Loucy (cell line): ENCODE results near the gene DGCR2.
"Not testable (repeated sequence)": the region's sequence is repeated elsewhere in the genome, so short reads cannot be mapped to it uniquely, and the experiment has no call there.

Source experiments
- H2AFZ ChIP-seq: fragments of 200-600 bp; sonication (generic); 2 replicates; pipeline ENCODE4 v1.6.0; 2016; ENCODE audit warnings: antibody characterized with exemption, mild to moderate bottlenecking, low read length, moderate library complexity
- H3F3A ChIP-seq: fragments of 200-600 bp; 2 replicates; pipeline ENCODE4 v1.6.0; 2016; ENCODE audit warnings: antibody characterized with exemption, low read depth, mild to moderate bottlenecking
- H3K27me3 ChIP-seq: fragments of 200-600 bp; sonication (generic); 2 replicates; pipeline ENCODE4 v1.6.1; 2014; ENCODE audit warnings: low read length, mild to moderate bottlenecking; ENCODE audit not compliant: insufficient read depth, poor library complexity, severe bottlenecking
- H3K36me3 ChIP-seq: fragments of 200-600 bp; sonication (generic); 2 replicates; pipeline ENCODE4 v1.6.1; 2016; ENCODE audit warnings: low read length; ENCODE audit not compliant: insufficient read depth
- H3K4me1 ChIP-seq: fragments of 200-600 bp; sonication (generic); 2 replicates; pipeline ENCODE4 v1.5.1; 2014; ENCODE audit warnings: low read length, mild to moderate bottlenecking; ENCODE audit not compliant: insufficient read depth, poor library complexity, severe bottlenecking
- H3K4me2 ChIP-seq: fragments of 200-600 bp; sonication (generic); 2 replicates; pipeline ENCODE4 v1.6.0; 2014; ENCODE audit warnings: antibody characterized with exemption, low read length, low read depth, mild to moderate bottlenecking; ENCODE audit not compliant: poor library complexity, severe bottlenecking
- H3K4me3 ChIP-seq: fragments of 200-600 bp; sonication (generic); 2 replicates; pipeline ENCODE4 v1.5.1; 2014; ENCODE audit warnings: low read length, mild to moderate bottlenecking, mixed read lengths; ENCODE audit not compliant: poor library complexity, severe bottlenecking
- H3K79me2 ChIP-seq: fragments of 200-600 bp; sonication (generic); 2 replicates; pipeline ENCODE4 v1.6.1; 2014; ENCODE audit warnings: low read length; ENCODE audit not compliant: insufficient read depth
- H3K9ac ChIP-seq: fragments of 200-600 bp; sonication (generic); 2 replicates; pipeline ENCODE4 v1.6.0; 2014; ENCODE audit warnings: mild to moderate bottlenecking, low read depth, low read length, moderate library complexity; ENCODE audit not compliant: poor library complexity, severe bottlenecking
- H3K9me2 ChIP-seq: fragments of 200-600 bp; sonication (generic); replicated peaks from 2 replicates; pipeline ENCODE4 v1.6.1; 2016; ENCODE audit warnings: low read depth, low read length, mixed read lengths
- H3K9me3 ChIP-seq: fragments of 200-600 bp; sonication (generic); 2 replicates; pipeline ENCODE4 v1.6.1; 2014; ENCODE audit warnings: mild to moderate bottlenecking, antibody characterized with exemption, low read length, low read depth; ENCODE audit not compliant: insufficient read depth
- H4K20me1 ChIP-seq: fragments of 200-600 bp; sonication (generic); 2 replicates; pipeline ENCODE4 v1.6.0; 2014; ENCODE audit warnings: antibody characterized with exemption, low read length, mild to moderate bottlenecking; ENCODE audit not compliant: insufficient read depth, poor library complexity, severe bottlenecking

Gene DGCR2

DNA sequence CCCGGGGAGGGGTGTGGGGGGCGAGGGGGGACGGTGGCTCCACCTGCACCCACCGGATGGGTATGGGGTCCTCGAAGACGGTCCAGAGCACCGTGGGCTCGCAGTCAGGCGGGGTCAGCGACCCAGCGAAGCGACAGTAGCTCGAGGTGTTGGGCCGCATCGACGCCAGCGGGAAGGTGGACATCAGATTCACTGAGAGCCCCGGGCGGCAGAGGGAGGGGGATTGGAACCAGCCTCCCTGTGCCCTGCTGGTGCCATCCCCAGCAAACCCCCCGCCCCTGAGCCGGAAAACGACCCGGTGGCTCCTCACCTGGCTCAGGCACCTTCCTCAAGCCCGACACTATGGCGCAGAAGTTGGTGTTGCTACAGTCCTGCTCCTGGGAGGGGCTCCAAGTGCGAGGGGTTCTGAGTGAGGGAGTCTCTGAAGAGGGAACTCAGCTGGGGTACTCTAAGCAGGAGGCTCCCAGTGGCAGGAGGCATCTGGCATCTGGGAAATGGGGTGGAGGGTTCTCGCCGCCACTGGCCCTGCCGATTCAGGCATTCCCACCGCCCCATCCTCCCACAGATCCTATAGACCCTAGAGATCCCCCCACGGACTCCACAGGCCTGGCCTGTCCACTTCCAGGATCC, 89.9 kb downstream of the DGCR2 start:
- H3K9me2 ChIP-seq, H3K4me2 ChIP-seq, H3K4me1 ChIP-seq, H4K20me1 ChIP-seq, H3F3A ChIP-seq, H3K79me2 ChIP-seq, H3K36me3 ChIP-seq, H3K4me3 ChIP-seq, H2AFZ ChIP-seq, H3K9ac ChIP-seq, H3K27me3 ChIP-seq, H3K9me3 ChIP-seq: not testable (repeated sequence)

GRCh38 chr22:19030889-19031252, 91.3 kb downstream of the DGCR2 start:
- H3K79me2 ChIP-seq, H3K4me2 ChIP-seq, H3K27me3 ChIP-seq, H3K9ac ChIP-seq, H3K9me3 ChIP-seq, H2AFZ ChIP-seq, H3K9me2 ChIP-seq, H3K4me3 ChIP-seq, H4K20me1 ChIP-seq, H3F3A ChIP-seq, H3K36me3 ChIP-seq, H3K4me1 ChIP-seq: not testable (repeated sequence)

GRCh38 chr22:19030226-19030888, 91.9 kb downstream of the DGCR2 start:
- H4K20me1 ChIP-seq, H3K9me2 ChIP-seq, H2AFZ ChIP-seq, H3K9me3 ChIP-seq, H3K36me3 ChIP-seq, H3K79me2 ChIP-seq, H3F3A ChIP-seq, H3K4me3 ChIP-seq, H3K4me1 ChIP-seq, H3K9ac ChIP-seq, H3K4me2 ChIP-seq, H3K27me3 ChIP-seq: not testable (repeated sequence)

GRCh38 chr22:19029113-19030103, 92.8 kb downstream of the DGCR2 start:
- not testable (repeated sequence) for H3F3A ChIP-seq, H3K9me2 ChIP-seq, H3K36me3 ChIP-seq, H3K79me2 ChIP-seq, H3K9me3 ChIP-seq, H3K27me3 ChIP-seq, H3K9ac ChIP-seq, H3K4me2 ChIP-seq, H2AFZ ChIP-seq, H3K4me3 ChIP-seq, H4K20me1 ChIP-seq, H3K4me1 ChIP-seq

- not testable (repeated sequence) for H3K9ac ChIP-seq, H3K79me2 ChIP-seq, H2AFZ ChIP-seq, H3K4me2 ChIP-seq, H4K20me1 ChIP-seq, H3K9me2 ChIP-seq, H3K36me3 ChIP-seq, H3K4me3 ChIP-seq, H3K27me3 ChIP-seq, H3K4me1 ChIP-seq, H3K9me3 ChIP-seq, H3F3A ChIP-seq
These were observed 94.2 kb downstream of the DGCR2 start for GRCh38 chr22:19028060-19028455.

DNA sequence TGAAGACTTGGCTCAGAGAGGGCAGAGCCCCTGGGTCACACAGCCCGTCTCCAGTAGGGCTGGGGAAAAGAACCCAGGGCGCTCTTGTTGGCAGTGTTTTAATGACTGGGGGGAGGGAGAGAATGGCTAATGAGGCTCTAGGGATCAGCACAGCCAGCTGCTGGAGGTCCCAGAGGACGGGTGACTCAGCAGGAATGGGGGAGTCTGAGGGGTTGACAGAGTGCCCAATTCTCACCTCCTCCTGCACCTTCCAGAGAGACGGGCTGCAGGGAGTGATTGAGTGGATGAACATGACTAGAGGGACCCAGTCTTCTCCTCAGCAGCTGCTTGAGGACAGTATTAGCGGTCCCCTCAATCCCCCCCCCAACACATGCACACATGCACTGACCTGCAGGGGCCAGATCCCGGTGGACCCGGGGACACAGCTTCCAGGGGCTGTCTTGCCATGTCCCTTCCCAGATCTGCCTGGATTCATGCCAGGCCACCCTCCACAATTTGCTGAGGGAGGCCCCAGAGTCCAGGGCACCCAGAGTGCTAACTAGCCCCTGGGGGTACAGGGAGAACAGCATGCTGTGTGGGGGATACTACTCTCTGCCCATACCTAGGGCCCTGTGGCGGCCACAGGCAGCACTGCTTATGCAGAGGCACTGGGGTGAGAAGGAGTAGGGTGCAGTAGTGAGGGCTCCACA, 94.7 kb downstream of the DGCR2 start:
- H4K20me1 ChIP-seq, H3K4me1 ChIP-seq, H3K4me2 ChIP-seq, H3K9me2 ChIP-seq, H2AFZ ChIP-seq, H3K4me3 ChIP-seq, H3K9me3 ChIP-seq, H3F3A ChIP-seq, H3K9ac ChIP-seq, H3K27me3 ChIP-seq, H3K79me2 ChIP-seq, H3K36me3 ChIP-seq: not testable (repeated sequence)

DNA sequence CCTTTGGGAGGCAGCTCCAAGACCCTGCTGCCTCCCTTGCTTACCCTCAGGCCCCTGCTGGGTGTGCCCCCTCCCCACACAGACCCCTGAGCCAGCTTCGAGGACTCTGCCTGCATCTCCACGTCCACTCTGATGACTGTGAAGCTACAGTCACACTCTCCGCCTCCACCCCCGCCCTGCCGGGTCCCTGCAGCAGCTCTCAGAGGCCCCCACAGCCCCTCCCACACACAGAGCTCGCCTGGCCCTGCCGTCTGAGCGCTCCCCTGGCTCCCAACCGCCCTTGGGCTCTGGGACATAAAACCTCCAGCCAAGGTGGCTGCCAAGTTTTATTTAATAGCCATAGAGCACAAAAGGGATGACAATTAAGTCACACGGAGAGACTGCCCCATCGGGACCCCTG, 96.1 kb downstream of the DGCR2 start:
- not testable (repeated sequence) for H3K9ac ChIP-seq, H3K27me3 ChIP-seq, H3K79me2 ChIP-seq, H2AFZ ChIP-seq, H3K9me2 ChIP-seq, H4K20me1 ChIP-seq, H3K4me2 ChIP-seq, H3K4me1 ChIP-seq, H3F3A ChIP-seq, H3K4me3 ChIP-seq, H3K36me3 ChIP-seq, H3K9me3 ChIP-seq
